ENCODE measurements around the gene COLEC12. TPM values are rescaled to one million over a fixed set of nuclear protein-coding genes. Genes with fewer than 3 reads are reported as not detected.

The COLEC12 gene
- polyA plus RNA-seq, 3 donors, result 0.21 to 0.47 (median 0.35) TPM

DNA sequence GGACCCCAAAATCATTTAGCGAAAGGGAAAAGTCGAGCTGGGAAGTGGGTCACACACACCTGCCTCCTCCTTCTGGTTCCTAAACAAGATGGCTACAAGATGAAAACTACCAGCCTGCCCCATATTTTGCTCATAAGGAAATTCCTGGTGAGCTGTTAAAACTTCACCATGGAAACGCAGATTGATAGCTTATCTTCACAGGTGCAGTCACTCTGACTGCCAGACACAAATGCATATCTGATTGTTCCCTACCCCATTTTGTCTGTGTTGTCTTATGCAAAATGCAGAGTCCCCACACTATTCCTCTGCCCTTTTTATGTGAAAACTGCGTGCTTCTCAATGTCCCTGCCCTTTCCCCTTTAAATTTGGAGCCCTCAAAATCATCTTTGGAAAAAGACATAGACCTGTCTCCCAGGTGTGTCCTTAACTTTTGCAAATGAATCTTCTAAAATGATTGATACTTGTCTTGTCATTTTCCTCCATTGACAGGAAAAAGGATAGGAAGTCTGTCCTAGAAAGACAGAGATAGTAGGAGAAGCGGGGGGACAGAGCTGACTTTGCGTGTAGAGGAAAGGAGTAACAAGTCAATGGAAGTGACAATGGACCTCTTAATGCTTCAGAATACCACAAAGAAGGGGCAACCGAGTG, 193.8 kb downstream of the COLEC12 start:
- Histone ChIP-seq H2AFZ (ENCODE audit: insufficient read depth, low read depth, low read length, poor library complexity, severe bottlenecking) (no peak overlapping the region), H3K36me3 (replicated peaks in 1 of 2; ENCODE audit: control insufficient read depth in 1 of 2, insufficient read depth in 2 of 2, low read length in 2 of 2) (no peaks in the 10 kb centered on the region), H3K4me1 (ENCODE audit: control insufficient read depth in 1 of 2, insufficient read depth in 2 of 2, low read length in 2 of 2) (no peaks in the 10 kb centered on the region), H3K9ac (ENCODE audit: insufficient read depth, low read length, poor library complexity, severe bottlenecking) (no peak overlapping the region), H3K27me3 (ENCODE audit: control insufficient read depth in 2 of 2, insufficient read depth in 2 of 2, low read length in 2 of 2) (no peaks in the 10 kb centered on the region), H3K79me2 (ENCODE audit: insufficient read depth, low read length) (no peaks in the 10 kb centered on the region), H3K4me2 (replicated peaks; ENCODE audit: extremely low read depth, low read length, poor library complexity, severe bottlenecking) (no peak overlapping the region), H4K20me1 (ENCODE audit: insufficient read depth, low read length) (no peaks in the 10 kb centered on the region), H3K4me3 (replicated peaks in 1 of 3; ENCODE audit: low read depth in 2 of 3, low read length in 3 of 3) (no peak overlapping the region), H3K27ac (ENCODE audit: low read depth in 1 of 2, low read length in 2 of 2) (no peak overlapping the region), H3K9me3 (replicated peaks in 1 of 2; ENCODE audit: control insufficient read depth in 1 of 2, insufficient read depth in 1 of 2, low read length in 2 of 2) (no peaks in the 10 kb centered on the region)
- Mint-ChIP-seq H3K9me3 (no peaks in the 10 kb centered on the region), H3K36me3 (no peaks in the 10 kb centered on the region), H3K27me3 (ENCODE audit: low read depth in 3 of 3) (peaks cover 5 to 6% (median 5%) of the 10 kb centered on the region in 3 donors), H3K4me1 (no peaks in the 10 kb centered on the region), H3K27ac (no peak overlapping the region), H3K4me3 (no peak overlapping the region)
- TF ChIP-seq, protein P1, sequence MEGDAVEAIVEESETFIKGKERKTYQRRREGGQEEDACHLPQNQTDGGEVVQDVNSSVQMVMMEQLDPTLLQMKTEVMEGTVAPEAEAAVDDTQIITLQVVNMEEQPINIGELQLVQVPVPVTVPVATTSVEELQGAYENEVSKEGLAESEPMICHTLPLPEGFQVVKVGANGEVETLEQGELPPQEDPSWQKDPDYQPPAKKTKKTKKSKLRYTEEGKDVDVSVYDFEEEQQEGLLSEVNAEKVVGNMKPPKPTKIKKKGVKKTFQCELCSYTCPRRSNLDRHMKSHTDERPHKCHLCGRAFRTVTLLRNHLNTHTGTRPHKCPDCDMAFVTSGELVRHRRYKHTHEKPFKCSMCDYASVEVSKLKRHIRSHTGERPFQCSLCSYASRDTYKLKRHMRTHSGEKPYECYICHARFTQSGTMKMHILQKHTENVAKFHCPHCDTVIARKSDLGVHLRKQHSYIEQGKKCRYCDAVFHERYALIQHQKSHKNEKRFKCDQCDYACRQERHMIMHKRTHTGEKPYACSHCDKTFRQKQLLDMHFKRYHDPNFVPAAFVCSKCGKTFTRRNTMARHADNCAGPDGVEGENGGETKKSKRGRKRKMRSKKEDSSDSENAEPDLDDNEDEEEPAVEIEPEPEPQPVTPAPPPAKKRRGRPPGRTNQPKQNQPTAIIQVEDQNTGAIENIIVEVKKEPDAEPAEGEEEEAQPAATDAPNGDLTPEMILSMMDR (IDR thresholded peaks at IDR 0.05), result no peak
- DNase-seq, result no peak
- intact Hi-C loops (cut with micrococcal nuclease), result no loop called here
- WGBS (ENCODE audit: insufficient coverage), result 98% methylated on average over 5 of the region's 7 CpGs

DNA sequence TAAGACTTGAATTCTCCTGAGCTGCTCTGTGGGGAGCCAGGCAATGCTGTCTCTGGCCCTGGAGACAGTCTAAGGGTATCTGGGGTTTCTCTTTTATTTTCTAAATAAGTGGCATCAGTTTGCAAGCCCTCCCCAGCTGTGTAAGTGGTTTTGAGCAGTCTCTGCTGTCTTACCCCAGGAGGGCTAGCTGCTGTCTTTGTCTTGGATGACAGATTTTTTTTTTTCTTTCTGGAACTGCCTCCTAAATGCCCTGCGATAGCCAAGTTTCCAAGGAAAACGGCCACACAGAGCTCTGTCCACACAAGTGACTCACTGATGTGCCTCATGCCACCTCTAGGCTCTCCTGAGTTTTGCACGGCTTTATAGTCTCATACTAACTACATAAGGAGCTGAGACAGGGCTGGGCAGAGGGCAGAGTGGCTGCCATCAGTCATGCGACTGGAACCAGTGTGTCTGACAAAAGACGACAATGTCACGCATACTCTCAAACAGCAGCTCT, 195.4 kb downstream of the COLEC12 start:
- TF ChIP-seq, protein P1 (IDR thresholded peaks at IDR 0.05), result no peak
- Histone ChIP-seq H3K27me3 (ENCODE audit: control insufficient read depth in 2 of 2, insufficient read depth in 2 of 2, low read length in 2 of 2) (no peaks in the 10 kb centered on the region), H2AFZ (ENCODE audit: insufficient read depth, low read depth, low read length, poor library complexity, severe bottlenecking) (no peak overlapping the region), H4K20me1 (ENCODE audit: insufficient read depth, low read length) (no peaks in the 10 kb centered on the region), H3K4me2 (replicated peaks; ENCODE audit: extremely low read depth, low read length, poor library complexity, severe bottlenecking) (no peak overlapping the region), H3K4me1 (ENCODE audit: control insufficient read depth in 1 of 2, insufficient read depth in 2 of 2, low read length in 2 of 2) (no peaks in the 10 kb centered on the region), H3K9me3 (replicated peaks in 1 of 2; ENCODE audit: control insufficient read depth in 1 of 2, insufficient read depth in 1 of 2, low read length in 2 of 2) (no peaks in the 10 kb centered on the region), H3K27ac (ENCODE audit: low read depth in 1 of 2, low read length in 2 of 2) (no peak overlapping the region), H3K9ac (ENCODE audit: insufficient read depth, low read length, poor library complexity, severe bottlenecking) (no peak overlapping the region), H3K36me3 (replicated peaks in 1 of 2; ENCODE audit: control insufficient read depth in 1 of 2, insufficient read depth in 2 of 2, low read length in 2 of 2) (no peaks in the 10 kb centered on the region), H3K79me2 (ENCODE audit: insufficient read depth, low read length) (no peaks in the 10 kb centered on the region), H3K4me3 (replicated peaks in 1 of 3; ENCODE audit: low read depth in 2 of 3, low read length in 3 of 3) (no peak overlapping the region)
- no peaks in the 10 kb centered on the region for H3K36me3 Mint-ChIP-seq
- H3K4me1 Mint-ChIP-seq, result no peaks in the 10 kb centered on the region
- no peaks in the 10 kb centered on the region for H3K9me3 Mint-ChIP-seq
- H3K27ac Mint-ChIP-seq, result no peak overlapping the region
- intact Hi-C loops (cut with micrococcal nuclease), result no loop called here
- DNase-seq, result no peak
- H3K27me3 Mint-ChIP-seq (ENCODE audit: low read depth in 3 of 3), result peaks cover 0 to 6% (median 4%) of the 10 kb centered on the region in 3 donors
- no peak overlapping the region for H3K4me3 Mint-ChIP-seq
- 87% methylated on average over 3 of the region's 6 CpGs for WGBS (ENCODE audit: insufficient coverage)

Measured in CD14-positive monocyte (primary cell).